HepG2 (cell line): ENCODE data around the gene CDC34. TPM values are rescaled to one million over a fixed set of nuclear protein-coding genes. Genes with fewer than 3 reads are reported as not detected.

Experiments
- AGO2 ChIP-seq: fragments of 200-400 bp; formaldehyde crosslinking; optimal IDR thresholded peaks from 2 replicates; pipeline ENCODE3; 2017; ENCODE audit warnings: mild to moderate bottlenecking, low read depth, low read length, moderate library complexity
- DMAP1 ChIP-seq: IDR thresholded peaks from 2 replicates; pipeline ENCODE4 v1.6.1; 2016
- ETV6 ChIP-seq: sonication (generic); formaldehyde crosslinking; conservative IDR thresholded peaks from 2 replicates; pipeline ENCODE4 v1.4.0; 2020; ENCODE audit warnings: missing genetic modification reagents
- FOSL2 ChIP-seq: sonication (generic); formaldehyde crosslinking; IDR thresholded peaks from 2 replicates; pipeline ENCODE4 v1.4.0; 2020; ENCODE audit warnings: missing genetic modification reagents
- GABPB1 ChIP-seq: IDR thresholded peaks from 2 replicates; pipeline ENCODE4 v1.6.1; 2016; ENCODE audit warnings: mild to moderate bottlenecking, missing genetic modification reagents, moderate library complexity, missing compliant biosample characterization
- HDAC1 ChIP-seq: sonication (generic); formaldehyde crosslinking; IDR thresholded peaks from 2 replicates; pipeline ENCODE4 v1.5.1; 2020; ENCODE audit warnings: mild to moderate bottlenecking, missing genetic modification reagents
- HMG20A ChIP-seq: IDR thresholded peaks from 2 replicates; pipeline ENCODE4 v1.6.1; 2016; ENCODE audit warnings: borderline replicate concordance
- HMGA1 ChIP-seq: sonication (generic); formaldehyde crosslinking; conservative IDR thresholded peaks from 2 replicates; pipeline ENCODE4 v1.4.0; 2020; ENCODE audit warnings: missing genetic modification reagents
- HNRNPL ChIP-seq: fragments of 200-400 bp; formaldehyde crosslinking; IDR thresholded peaks from 2 replicates; pipeline ENCODE4 v1.6.1; 2017; ENCODE audit warnings: mild to moderate bottlenecking, low read depth, low read length
- HOXA5 ChIP-seq: sonication (generic); formaldehyde crosslinking; IDR thresholded peaks from 2 replicates; pipeline ENCODE4 v1.4.0; 2020; ENCODE audit warnings: missing genetic modification reagents
- IRF9 ChIP-seq: sonication (generic); formaldehyde crosslinking; IDR thresholded peaks from 2 replicates; pipeline ENCODE4 v1.8.0; 2022; ENCODE audit warnings: missing genetic modification reagents, mild to moderate bottlenecking, borderline replicate concordance
- MYC ChIP-seq: sonication (generic); formaldehyde crosslinking; IDR thresholded peaks from 2 replicates; pipeline ENCODE4 v1.9.0; 2021; ENCODE audit warnings: missing genetic modification reagents, borderline replicate concordance
- PATZ1 ChIP-seq: sonication (generic); formaldehyde crosslinking; IDR thresholded peaks from 2 replicates; pipeline ENCODE4 v1.4.0; 2020; ENCODE audit warnings: missing genetic modification reagents
- POLR2A ChIP-seq, 2 experiments: IDR thresholded peaks; 2 replicates each; pipeline ENCODE4 v1.6.1; 2011; ENCODE audit warnings: low read depth in 2 of 2, low read length in 2 of 2, mild to moderate bottlenecking in 1 of 2, moderate library complexity in 1 of 2; ENCODE audit not compliant: insufficient read depth in 1 of 2
- SAP130 ChIP-seq: IDR thresholded peaks from 2 replicates; pipeline ENCODE4 v1.6.1; 2016; ENCODE audit warnings: low read depth
- TBX2 ChIP-seq: sonication (generic); formaldehyde crosslinking; IDR thresholded peaks from 2 replicates; pipeline ENCODE4 v1.5.0; 2020; ENCODE audit warnings: missing genetic modification reagents, mild to moderate bottlenecking, borderline replicate concordance
- ZBTB43 ChIP-seq: sonication (generic); formaldehyde crosslinking; conservative IDR thresholded peaks from 2 replicates; pipeline ENCODE4 v1.4.0; 2020; ENCODE audit warnings: missing genetic modification reagents
- ZNF20 ChIP-seq: sonication (generic); formaldehyde crosslinking; IDR thresholded peaks from 2 replicates; pipeline ENCODE4 v1.4.0; 2020; ENCODE audit warnings: mild to moderate bottlenecking, moderate library complexity, missing genetic modification reagents
- ZNF256 ChIP-seq: sonication (generic); formaldehyde crosslinking; conservative IDR thresholded peaks from 2 replicates; pipeline ENCODE4 v1.4.0; 2020; ENCODE audit warnings: missing genetic modification reagents
- ZNF414 ChIP-seq: sonication (generic); formaldehyde crosslinking; IDR thresholded peaks from 2 replicates; pipeline ENCODE4 v1.5.0; 2020; ENCODE audit warnings: missing genetic modification reagents
- ZNF563 ChIP-seq: sonication (generic); formaldehyde crosslinking; IDR thresholded peaks from 2 replicates; pipeline ENCODE4 v1.8.0; 2022; ENCODE audit warnings: mild to moderate bottlenecking, moderate library complexity, missing genetic modification reagents
- ZNF580 ChIP-seq: IDR thresholded peaks from 2 replicates; pipeline ENCODE4 v1.6.1; 2016; ENCODE audit warnings: low read depth, borderline replicate concordance
- ZNF674 ChIP-seq: sonication (generic); formaldehyde crosslinking; IDR thresholded peaks from 2 replicates; pipeline ENCODE4 v1.5.0; 2020; ENCODE audit warnings: low read depth, mild to moderate bottlenecking, missing genetic modification reagents
- ZNF775 ChIP-seq: sonication (generic); formaldehyde crosslinking; IDR thresholded peaks from 2 replicates; pipeline ENCODE4 v1.4.0; 2020; ENCODE audit warnings: missing genetic modification reagents, mild to moderate bottlenecking, moderate library complexity, borderline replicate concordance
- ZNF780A ChIP-seq: sonication (generic); formaldehyde crosslinking; IDR thresholded peaks from 2 replicates; pipeline ENCODE4 v1.8.0; 2022; ENCODE audit warnings: mild to moderate bottlenecking, missing genetic modification reagents, moderate library complexity
- polyA plus RNA-seq, 8 experiments: library from polyadenylated mRNA; depleted of rRNA in 3 of 8; stranded (reverse) in 7 of 8; unstranded in 1 of 8; fragments of >200 nt; fragmentation: Illumina TruSeq in 4 of 8; extraction: Trizol in 4 of 8; gene quantifications; 2 replicates each; pipeline versions ENCODE4 v1.2.1 to v1.2.3, GENCODE V29; 2011 to 2016; ENCODE audit warnings: low read depth in 4 of 8, missing spikeins in 1 of 8, mixed read lengths in 1 of 8; ENCODE audit not compliant: insufficient read depth in 1 of 8
- total RNA-seq, 5 experiments: library from RNA; depleted of rRNA; stranded (reverse); fragments of >200 nt; fragmentation: Illumina TruSeq; extraction: Trizol; gene quantifications; 2 replicates each; pipeline ENCODE4 v1.2.3, GENCODE V29; 2016; ENCODE audit warnings: low read depth in 1 of 5

CDC34 gene
- total and polyA plus RNA-seq, 2 of the 13 experiments (the other 11 are each of a cell fraction or from before 2014, with no cell fraction given): 138 to 150 TPM

GRCh38 chr19:532561-533363 is 1.2 kb downstream of the CDC34 start (continued):
- TF ChIP-seq DMAP1 (peak; percentile 20; the same call in 1 of the 2 replicates), FOSL2 (CRISPR knock-in tag) (peak; percentile 10; the same call in 1 of the 2 replicates), ZNF20 (CRISPR knock-in tag) (peak; percentile 39; the same call in 1 of the 2 replicates), TBX2 (no peak), ZNF674 (no peak), HDAC1 (CRISPR knock-in tag) (peak; percentile 36; the same call in 1 of the 2 replicates), MYC (CRISPR knock-in tag) (peak; percentile 39; the same call in 1 of the 2 replicates), ZNF256 (0 out of 2 replicates have a peak, but pooled peaks have one; percentile 65), PATZ1 (peak; percentile 81), ZNF414 (CRISPR knock-in tag) (peak; percentile 51; the same call in 1 of the 2 replicates), ZNF780A (CRISPR knock-in tag) (no peak), IRF9 (peak; percentile 53; the same call in 1 of the 2 replicates), ETV6 (CRISPR knock-in tag) (no peak), AGO2 (peak; percentile 4), GABPB1 (CRISPR knock-in tag) (peak; percentile 88), ZNF775 (CRISPR knock-in tag) (no peak), HNRNPL (0 out of 2 replicates have a peak, but pooled peaks have one; percentile 32), ZNF563 (CRISPR knock-in tag) (0 out of 2 replicates have a peak, but pooled peaks have one; percentile 6), SAP130 (CRISPR knock-in tag) (peak; percentile 67), ZNF580 (CRISPR knock-in tag) (no peak), HOXA5 (CRISPR knock-in tag) (peak; percentile 24; the same call in 1 of the 2 replicates), POLR2A (IDR thresholded peaks at IDR 0.05; ENCODE audit: insufficient read depth in 1 of 2, low read depth in 2 of 2, low read length in 2 of 2) (0 out of 4 replicates have a peak, but pooled peaks of 1 of the 2 experiments have one; percentile 11), HMGA1 (no peak), HMG20A (CRISPR knock-in tag) (peak; percentile 12; the same call in 1 of the 2 replicates), ZBTB43 (CRISPR knock-in tag) (0 out of 2 replicates have a peak, but pooled peaks have one; percentile 26)
